Activated CD4-positive, alpha-beta T cell treated with anti-CD3 and anti-CD28 coated beads for 36 hours (primary cell): ENCODE results near the gene TRAPPC6A. TPM values are rescaled to one million over a fixed set of nuclear protein-coding genes. Genes with fewer than 3 reads are reported as not detected.

Experiments used
- ATAC-seq: fragments of 200-7000 bp; cut with Tn5 transposase; one replicate; pipeline ENCODE4 v1.10.0; 2021; ENCODE audit warnings: mild to moderate bottlenecking, moderate library complexity
- CTCF ChIA-PET: fragments of 350-600 bp; sonication (Branson Sonifier 250); formaldehyde crosslinking; loops from one replicate; lab custom pipeline; 2021; ENCODE audit warnings: antibody characterized with exemption; lab: Charles Lee
- POLR2A ChIA-PET: fragments of 350-600 bp; sonication (Branson Sonifier 250); formaldehyde crosslinking; loops from one replicate; lab custom pipeline; 2021; ENCODE audit warnings: antibody characterized with exemption, inconsistent platforms; lab: Charles Lee
- DNase-seq: peaks from one replicate; pipeline ENCODE4 v3.0.0-alpha.2; 2020
- H3K27ac Mint-ChIP-seq: one replicate; pipeline ENCODE4 v1.8.0; 2021; ENCODE audit warnings: mixed read lengths
- H3K27me3 Mint-ChIP-seq: one replicate; pipeline ENCODE4 v1.8.0; 2021; ENCODE audit warnings: mixed read lengths
- H3K36me3 Mint-ChIP-seq: one replicate; pipeline ENCODE4 v1.8.0; 2021; ENCODE audit warnings: low read depth, mixed read lengths
- H3K4me1 Mint-ChIP-seq: one replicate; pipeline ENCODE4 v1.8.0; 2021; ENCODE audit warnings: mixed read lengths
- H3K4me3 Mint-ChIP-seq: one replicate; pipeline ENCODE4 v1.8.0; 2021; ENCODE audit warnings: mild to moderate bottlenecking, moderate library complexity, mixed read lengths
- H3K9me3 Mint-ChIP-seq: one replicate; pipeline ENCODE4 v1.8.0; 2021; ENCODE audit warnings: low read depth, mixed read lengths
- intact Hi-C, 2 experiments: fragments of 100-400 bp; cut with DNase I in 1 of 2; cut with micrococcal nuclease in 1 of 2; formaldehyde crosslinking; loops; one replicate each; pipeline versions ENCODE4 v1.14.2 to v1.15.1; 2022 to 2024; cut with DNase I, micrococcal nuclease
- total RNA-seq, 2 experiments: library from RNA; stranded (reverse); gene quantifications; one replicate each; pipeline ENCODE4 v1.2.3, GENCODE V29; 2021

Gene TRAPPC6A
- total RNA-seq, 2 experiments from 2014 or later, result 18.3 to 25.1 TPM

DNA sequence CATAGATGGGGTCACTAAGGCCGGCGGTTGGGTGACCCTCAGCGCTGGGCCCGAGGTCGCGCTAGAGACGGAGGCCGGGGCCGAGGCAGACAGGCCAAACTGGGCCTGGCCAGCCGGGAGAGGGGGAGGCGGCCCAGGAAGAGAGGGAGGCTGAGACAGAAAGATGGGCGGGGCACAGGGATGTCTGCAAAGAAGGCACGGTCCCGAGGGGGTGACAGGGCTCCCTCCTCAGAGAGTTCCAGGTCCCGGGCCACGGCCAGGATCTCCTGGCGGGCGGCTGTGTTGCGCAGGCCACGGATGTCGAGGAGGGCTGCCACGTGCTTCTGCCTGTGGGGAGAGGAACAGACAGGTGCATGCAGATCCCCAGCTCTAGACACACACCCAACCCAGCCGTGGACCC, 35.0 kb upstream of the TRAPPC6A start:
- ATAC-seq (no peak), DNase-seq (no peak)
- intact Hi-C loops, result no loop called here
- POLR2A ChIA-PET, result no interaction called here
- Mint-ChIP-seq H3K27me3 (peaks cover 26% of the 10 kb centered on the region), H3K36me3 (no peaks in the 10 kb centered on the region), H3K4me1 (peaks cover 3% of the 10 kb centered on the region), H3K4me3 (no peak overlapping the region), H3K9me3 (no peaks in the 10 kb centered on the region), H3K27ac (no peak overlapping the region)
- CTCF ChIA-PET, result interaction anchor here (0.6 to 0.7 kb wide), 2 partner anchors 168 to 522 kb away, joined by 3 read pairs; no protein-coding TSS in a partner anchor

DNA sequence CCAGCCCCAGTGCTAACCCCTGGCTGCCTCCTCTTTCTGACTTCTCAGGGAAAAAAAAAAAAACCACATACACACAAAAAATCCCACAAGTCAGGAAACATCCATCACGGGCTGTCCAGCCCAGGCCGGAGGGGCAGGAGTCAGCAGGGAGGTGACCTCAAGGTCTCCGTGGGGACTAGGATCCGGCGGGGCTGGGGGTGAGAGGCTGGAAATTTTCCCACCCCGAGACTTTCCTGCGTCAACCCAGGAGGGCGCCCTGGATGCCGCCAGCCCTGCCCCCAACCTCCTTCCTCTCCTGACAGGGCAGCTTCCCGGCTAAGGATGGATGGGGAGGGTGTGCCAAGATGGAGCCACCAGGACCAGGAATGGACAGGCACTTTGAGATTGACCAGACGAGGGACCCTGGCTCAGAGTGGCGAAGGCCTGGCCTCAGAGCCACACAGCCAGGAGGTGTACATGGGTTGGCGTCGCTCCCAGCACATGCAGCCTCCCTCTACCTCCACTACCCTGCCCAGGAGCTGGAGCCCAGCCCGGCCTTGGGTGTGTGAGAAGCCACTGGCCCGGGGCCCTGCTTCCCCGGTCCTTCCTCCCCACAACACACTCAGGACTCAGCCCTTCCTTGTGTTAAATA, 33.8 kb upstream of the TRAPPC6A start:
- ChIA-PET POLR2A (no interaction called here), CTCF (no interaction called here)
- H3K4me3 Mint-ChIP-seq, result no peak overlapping the region
- no peaks in the 10 kb centered on the region for H3K9me3 Mint-ChIP-seq
- no peaks in the 10 kb centered on the region for H3K36me3 Mint-ChIP-seq
- H3K27me3 Mint-ChIP-seq, result peaks cover 21% of the 10 kb centered on the region
- no peak overlapping the region for H3K27ac Mint-ChIP-seq
- intact Hi-C loops, result no loop called here
- ATAC-seq, result no peak
- DNase-seq, result no peak
- H3K4me1 Mint-ChIP-seq, result peaks cover 3% of the 10 kb centered on the region

DNA sequence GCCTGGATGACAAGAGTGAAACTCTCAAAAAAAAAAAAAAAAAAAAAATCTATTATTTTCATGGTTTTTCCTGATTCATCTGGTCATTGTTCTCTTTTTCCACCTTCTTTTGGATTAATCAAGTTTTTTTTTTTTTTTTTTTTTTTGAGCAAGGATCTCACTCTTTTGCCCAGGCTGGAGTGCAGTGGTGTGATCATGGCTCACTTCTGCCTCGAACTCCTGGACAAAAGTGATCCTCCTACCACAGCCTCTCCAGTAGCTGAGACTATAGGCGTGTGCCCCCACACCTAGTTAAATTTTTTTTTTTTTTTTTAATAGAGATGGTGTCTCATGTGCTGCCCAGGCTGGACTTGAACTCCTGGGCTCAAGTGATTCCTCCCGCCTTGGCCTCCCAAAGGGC, 28.3 kb upstream of the TRAPPC6A start:
- Mint-ChIP-seq H3K27me3 (peaks cover 4% of the 10 kb centered on the region), H3K9me3 (no peaks in the 10 kb centered on the region), H3K4me3 (no peak overlapping the region), H3K27ac (no peak overlapping the region), H3K36me3 (no peaks in the 10 kb centered on the region), H3K4me1 (peaks cover 2% of the 10 kb centered on the region)
- ATAC-seq (no peak), DNase-seq (no peak)
- POLR2A ChIA-PET, result interaction anchor here (0.6 kb wide), 1 partner anchor 519 kb away, joined by 4 read pairs; no protein-coding TSS in a partner anchor
- CTCF ChIA-PET, result interaction anchor here (0.6 to 0.7 kb wide), 2 partner anchors 95 to 278 kb away, joined by 3 read pairs; no protein-coding TSS in a partner anchor
- intact Hi-C loops, result no loop called here

DNA sequence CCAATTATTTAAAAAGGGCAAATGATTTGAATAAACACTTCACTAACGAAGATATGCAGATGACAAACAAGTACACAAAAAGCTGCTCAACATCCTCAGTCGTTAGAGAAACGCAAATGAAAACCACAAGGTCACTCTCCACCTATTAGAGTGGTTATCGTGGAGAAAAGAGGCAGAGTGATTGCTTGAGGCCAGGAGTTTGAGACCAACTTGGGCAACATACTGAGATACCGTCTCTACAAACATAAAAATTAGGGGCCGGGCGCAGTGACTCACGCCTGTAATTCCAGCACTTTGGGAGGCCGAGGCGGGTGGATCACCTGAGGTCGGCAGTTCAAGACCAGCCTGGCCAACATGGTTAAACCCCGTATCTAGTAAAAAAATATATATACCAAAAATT, 27.8 kb upstream of the TRAPPC6A start:
- ChIA-PET CTCF (interaction anchor here (0.7 kb wide), 1 partner anchor 96 kb away, joined by 3 read pairs; no protein-coding TSS in a partner anchor), POLR2A (interaction anchor here (0.6 kb wide), 1 partner anchor 519 kb away, joined by 4 read pairs; no protein-coding TSS in a partner anchor)
- H3K4me3 Mint-ChIP-seq, result no peak overlapping the region
- H3K27me3 Mint-ChIP-seq, result no peaks in the 10 kb centered on the region
- H3K9me3 Mint-ChIP-seq, result no peaks in the 10 kb centered on the region
- H3K27ac Mint-ChIP-seq, result no peak overlapping the region
- no peaks in the 10 kb centered on the region for H3K36me3 Mint-ChIP-seq
- ATAC-seq (no peak), DNase-seq (no peak)
- intact Hi-C loops, result no loop called here
- H3K4me1 Mint-ChIP-seq, result peaks cover 2% of the 10 kb centered on the region

DNA sequence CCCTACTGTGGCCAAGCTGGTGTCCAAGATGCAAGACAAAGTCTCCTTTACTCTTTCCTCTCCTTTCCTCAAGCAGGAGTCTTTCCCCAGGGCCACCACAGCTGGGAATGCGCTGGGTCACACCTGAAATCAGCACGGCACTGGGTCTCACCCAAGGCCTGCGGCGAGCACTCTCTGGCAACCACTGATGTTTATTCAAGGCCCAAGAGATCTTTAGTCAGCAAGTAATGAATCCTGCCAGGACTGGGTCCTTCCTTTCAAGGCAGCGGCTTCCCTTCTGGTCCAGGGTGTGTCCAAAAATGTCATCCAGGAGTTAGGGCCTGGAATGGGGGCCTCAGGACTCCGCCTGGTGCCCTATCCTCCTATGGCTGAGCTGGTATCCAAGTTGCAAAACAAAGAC, 24.6 kb upstream of the TRAPPC6A start:
- CTCF ChIA-PET, result no interaction called here
- no peak for DNase-seq
- ATAC-seq, result no peak
- Mint-ChIP-seq H3K36me3 (no peaks in the 10 kb centered on the region), H3K27me3 (no peaks in the 10 kb centered on the region), H3K9me3 (no peaks in the 10 kb centered on the region), H3K4me1 (no peaks in the 10 kb centered on the region), H3K27ac (no peak overlapping the region), H3K4me3 (no peak overlapping the region)
- POLR2A ChIA-PET, result no interaction called here
- intact Hi-C loops, result no loop called here

GRCh38 chr19:45200568-45200967, 22.5 kb upstream of the TRAPPC6A start:
- Mint-ChIP-seq H3K27ac (no peak overlapping the region), H3K4me3 (no peak overlapping the region), H3K9me3 (no peaks in the 10 kb centered on the region), H3K4me1 (no peaks in the 10 kb centered on the region), H3K27me3 (no peaks in the 10 kb centered on the region), H3K36me3 (no peaks in the 10 kb centered on the region)
- ChIA-PET POLR2A (no interaction called here), CTCF (interaction anchor here (0.6 to 1.1 kb wide), 4 partner anchors 17 to 687 kb away, joined by 3 to 5 read pairs (median 3); no protein-coding TSS in a partner anchor)
- intact Hi-C loops, result no loop called here
- DNase-seq, result no peak
- ATAC-seq, result no peak

- no peaks in the 10 kb centered on the region for H3K9me3 Mint-ChIP-seq
- intact Hi-C loops, result no loop called here
- POLR2A ChIA-PET, result no interaction called here
- H3K4me3 Mint-ChIP-seq, result no peak overlapping the region
- H3K27ac Mint-ChIP-seq, result no peak overlapping the region
- CTCF ChIA-PET, result no interaction called here
- H3K27me3 Mint-ChIP-seq, result no peaks in the 10 kb centered on the region
- ATAC-seq (no peak), DNase-seq (no peak)
- H3K36me3 Mint-ChIP-seq, result no peaks in the 10 kb centered on the region
- H3K4me1 Mint-ChIP-seq, result no peaks in the 10 kb centered on the region
Observed at GRCh38 chr19:45195764-45196163, 17.7 kb upstream of the TRAPPC6A start.

GRCh38 chr19:45191375-45191774, 13.3 kb upstream of the TRAPPC6A start:
- intact Hi-C loops, result no loop called here

DNA sequence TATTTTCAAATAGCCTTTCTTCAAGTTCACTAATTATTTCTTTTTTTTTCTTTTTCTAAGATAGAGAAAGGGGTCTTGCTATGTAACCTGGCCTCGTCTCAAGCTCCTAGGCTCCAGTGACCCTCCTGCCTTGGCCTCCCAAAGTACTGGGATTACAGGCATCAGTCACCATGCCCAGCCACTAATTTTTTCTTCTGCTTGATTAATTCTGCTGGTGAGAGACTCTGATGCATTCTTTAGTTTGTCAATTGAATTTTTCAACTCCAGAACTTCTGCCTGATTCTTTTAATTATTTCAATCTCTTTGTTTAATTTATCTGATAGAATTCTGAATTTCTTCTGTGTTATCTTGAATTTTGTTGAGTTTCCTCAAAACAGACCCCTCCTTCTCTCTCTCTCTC, 11.9 kb upstream of the TRAPPC6A start:
- no peaks in the 10 kb centered on the region for H3K36me3 Mint-ChIP-seq
- no peak overlapping the region for H3K4me3 Mint-ChIP-seq
- intact Hi-C loops, result loop anchor here in 1 of 2 experiments (5.0 kb wide), 1 partner anchor 203 kb away; no protein-coding TSS in a partner anchor
- no peak overlapping the region for H3K27ac Mint-ChIP-seq
- ATAC-seq (no peak), DNase-seq (no peak)
- no peaks in the 10 kb centered on the region for H3K27me3 Mint-ChIP-seq
- H3K9me3 Mint-ChIP-seq, result no peaks in the 10 kb centered on the region
- ChIA-PET POLR2A (no interaction called here), CTCF (interaction anchor here (0.7 to 1.0 kb wide), 2 partner anchors 14 to 64 kb away, joined by 4 read pairs; no protein-coding TSS in a partner anchor)
- peaks cover 3% of the 10 kb centered on the region for H3K4me1 Mint-ChIP-seq

More at GRCh38 chr19:45191375-45191774, 13.3 kb upstream of the TRAPPC6A start:
- no peaks in the 10 kb centered on the region for H3K27me3 Mint-ChIP-seq
- no peaks in the 10 kb centered on the region for H3K36me3 Mint-ChIP-seq
- H3K4me1 Mint-ChIP-seq, result peaks cover 2% of the 10 kb centered on the region
- no peak overlapping the region for H3K27ac Mint-ChIP-seq
- no peak overlapping the region for H3K4me3 Mint-ChIP-seq
- ChIA-PET POLR2A (no interaction called here), CTCF (no interaction called here)
- DNase-seq (no peak), ATAC-seq (no peak)
- no peaks in the 10 kb centered on the region for H3K9me3 Mint-ChIP-seq

DNA sequence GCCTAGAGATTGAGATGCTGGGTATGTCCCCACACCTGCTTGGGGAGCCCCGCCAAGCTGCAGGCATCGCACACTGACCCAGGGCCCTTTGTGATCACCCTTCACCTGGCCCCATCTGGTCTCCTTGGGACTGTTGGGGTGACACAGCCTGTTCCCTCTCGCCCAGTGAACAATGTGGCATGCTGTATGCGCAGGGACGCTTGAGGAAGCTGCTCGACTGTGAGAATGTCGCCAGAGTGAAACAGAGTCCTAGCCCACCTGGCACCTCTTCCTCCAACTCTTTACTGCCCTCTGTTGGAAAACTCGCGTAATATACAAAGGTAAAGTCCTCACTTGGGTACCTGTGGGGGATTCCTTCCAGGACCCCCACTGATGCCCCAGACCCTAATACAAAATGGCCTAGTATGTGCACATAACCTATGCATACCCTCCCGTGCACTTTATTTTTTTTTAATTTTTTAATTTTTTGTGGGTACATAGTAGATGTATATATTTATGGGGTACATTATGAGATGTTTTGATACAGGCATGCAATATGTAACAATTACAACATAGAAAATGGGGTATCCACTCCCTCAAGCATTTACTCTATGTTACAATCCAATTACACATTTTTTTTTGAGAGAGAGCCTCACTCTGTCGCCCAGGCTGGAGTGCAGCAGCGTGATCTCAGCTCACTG, 9.5 kb upstream of the TRAPPC6A start:
- ATAC-seq (peak; percentile 83), DNase-seq (peak; percentile 38)
- Mint-ChIP-seq H3K9me3 (no peaks in the 10 kb centered on the region), H3K27me3 (no peaks in the 10 kb centered on the region), H3K27ac (no peak overlapping the region), H3K4me1 (peaks cover 5% of the 10 kb centered on the region), H3K4me3 (no peak overlapping the region), H3K36me3 (no peaks in the 10 kb centered on the region)
- ChIA-PET CTCF (interaction anchor here (0.6 to 1.9 kb wide), 10 partner anchors 9 to 323 kb away, joined by 3 to 9 read pairs (median 3); partner anchors contain the start of genes BLOC1S3, PPP1R37 and TRAPPC6A), POLR2A (interaction anchor here (0.6 to 1.0 kb wide), 2 partner anchors 9 kb away, joined by 3 to 4 read pairs; partner anchors contain the start of gene TRAPPC6A)
- intact Hi-C loops, result loop anchor here in 1 of 2 experiments (1.0 to 5.0 kb wide), 4 partner anchors 61 to 200 kb away; no protein-coding TSS in a partner anchor

DNA sequence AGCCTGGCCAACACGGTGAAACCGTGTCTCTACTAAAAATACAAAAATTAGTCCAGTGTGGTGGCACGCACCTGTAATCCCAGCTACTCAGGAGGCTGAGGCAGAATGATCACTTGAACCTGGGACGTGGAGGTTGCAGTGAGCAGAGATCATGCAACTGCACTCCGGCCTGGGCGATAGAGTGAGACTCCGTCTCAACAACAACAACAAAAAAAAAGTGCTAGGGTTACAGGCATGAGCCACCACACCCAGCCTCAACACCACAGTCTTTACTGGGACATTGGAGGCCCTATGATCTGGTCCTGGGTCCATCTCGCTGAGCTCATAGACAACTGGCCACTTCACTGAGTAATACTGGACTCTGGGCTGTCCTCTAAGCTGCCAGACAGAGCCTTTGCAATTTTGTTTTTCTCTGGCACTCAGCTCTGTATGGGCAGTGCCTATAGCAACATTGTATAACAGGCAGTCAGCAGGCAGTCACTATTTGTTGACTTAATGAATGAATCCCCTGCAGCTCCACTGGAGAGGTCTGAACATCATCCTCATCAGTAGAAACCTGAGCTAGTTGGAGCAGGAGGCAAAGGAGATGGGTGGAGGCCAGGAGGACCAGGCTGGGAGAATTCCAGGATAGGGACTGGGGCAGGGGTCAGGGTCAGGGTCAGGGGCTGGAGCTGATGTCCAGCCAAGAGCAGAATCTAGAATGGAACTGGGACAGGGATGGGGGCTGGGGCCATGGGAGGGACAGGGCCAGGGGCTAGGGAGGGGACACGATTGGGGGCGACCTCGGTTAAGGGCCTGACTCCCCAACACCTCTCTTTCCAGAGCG, 8.7 kb upstream of the TRAPPC6A start:
- H3K27me3 Mint-ChIP-seq, result no peaks in the 10 kb centered on the region
- intact Hi-C loops, result loop anchor here in 1 of 2 experiments (1.0 to 5.0 kb wide), 4 partner anchors 62 to 199 kb away; no protein-coding TSS in a partner anchor
- CTCF ChIA-PET, result interaction anchor here (0.6 to 1.9 kb wide), 11 partner anchors 8 to 323 kb away, joined by 3 to 9 read pairs (median 3); partner anchors contain the start of genes BLOC1S3, PPP1R37 and TRAPPC6A
- POLR2A ChIA-PET, result interaction anchor here (1.0 kb wide), 1 partner anchor 9 kb away, joined by 4 read pairs; the partner anchor contains the start of gene TRAPPC6A
- peaks cover 6% of the 10 kb centered on the region for H3K4me1 Mint-ChIP-seq
- H3K4me3 Mint-ChIP-seq, result no peak overlapping the region
- H3K36me3 Mint-ChIP-seq, result peaks cover 1% of the 10 kb centered on the region
- DNase-seq, result no peak
- ATAC-seq, result no peak
- H3K27ac Mint-ChIP-seq, result no peak overlapping the region
- no peaks in the 10 kb centered on the region for H3K9me3 Mint-ChIP-seq
